Adrenal gland (tissue), 5 donors: ENCODE measurements around the gene AMOTL2.

Experiments used
- POLR2A ChIP-seq, 2 donors: fragments of 450-650 bp; IDR thresholded peaks; one replicate each; pipeline ENCODE4 v1.6.1; 2017; ENCODE audit warnings: antibody characterized with exemption in 2 of 2, mild to moderate bottlenecking in 2 of 2, moderate library complexity in 1 of 2
- TF ChIP-seq, protein P1 (sequence below), 6 experiments: fragments of 450-650 bp in 4 of 6; fragments of 200-600 bp in 2 of 6; sonication (generic) in 1 of 6; IDR thresholded peaks; 1 replicate in 5 of 6; 2 replicates in 1 of 6; pipeline versions ENCODE4 v1.5.1 to v1.8.0; 2016 to 2021; ENCODE audit warnings: antibody characterized with exemption in 6 of 6, mild to moderate bottlenecking in 2 of 6, moderate library complexity in 1 of 6
- donor health status: DM: no; HTN: no; CAD: no.

GRCh38 chr3:134338201-134338512, 36.1 kb downstream of the AMOTL2 start:
- TF ChIP-seq, protein P1, sequence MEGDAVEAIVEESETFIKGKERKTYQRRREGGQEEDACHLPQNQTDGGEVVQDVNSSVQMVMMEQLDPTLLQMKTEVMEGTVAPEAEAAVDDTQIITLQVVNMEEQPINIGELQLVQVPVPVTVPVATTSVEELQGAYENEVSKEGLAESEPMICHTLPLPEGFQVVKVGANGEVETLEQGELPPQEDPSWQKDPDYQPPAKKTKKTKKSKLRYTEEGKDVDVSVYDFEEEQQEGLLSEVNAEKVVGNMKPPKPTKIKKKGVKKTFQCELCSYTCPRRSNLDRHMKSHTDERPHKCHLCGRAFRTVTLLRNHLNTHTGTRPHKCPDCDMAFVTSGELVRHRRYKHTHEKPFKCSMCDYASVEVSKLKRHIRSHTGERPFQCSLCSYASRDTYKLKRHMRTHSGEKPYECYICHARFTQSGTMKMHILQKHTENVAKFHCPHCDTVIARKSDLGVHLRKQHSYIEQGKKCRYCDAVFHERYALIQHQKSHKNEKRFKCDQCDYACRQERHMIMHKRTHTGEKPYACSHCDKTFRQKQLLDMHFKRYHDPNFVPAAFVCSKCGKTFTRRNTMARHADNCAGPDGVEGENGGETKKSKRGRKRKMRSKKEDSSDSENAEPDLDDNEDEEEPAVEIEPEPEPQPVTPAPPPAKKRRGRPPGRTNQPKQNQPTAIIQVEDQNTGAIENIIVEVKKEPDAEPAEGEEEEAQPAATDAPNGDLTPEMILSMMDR (IDR thresholded peaks at IDR 0.05), result no peak
- no peak for TF ChIP-seq POLR2A (IDR thresholded peaks at IDR 0.05)
